HG03571 (cell line): ENCODE results near the gene ENG.

Experiments
- ATAC-seq: cut with Tn5 transposase; IDR thresholded peaks from one replicate; pipeline ENCODE4 v1.9.1; 2021; ENCODE audit not compliant: unreplicated experiment

The ENG gene

GRCh38 chr9:127866535-127866934 is 12.1 kb upstream of the ENG start:
- ATAC-seq: no peak

DNA sequence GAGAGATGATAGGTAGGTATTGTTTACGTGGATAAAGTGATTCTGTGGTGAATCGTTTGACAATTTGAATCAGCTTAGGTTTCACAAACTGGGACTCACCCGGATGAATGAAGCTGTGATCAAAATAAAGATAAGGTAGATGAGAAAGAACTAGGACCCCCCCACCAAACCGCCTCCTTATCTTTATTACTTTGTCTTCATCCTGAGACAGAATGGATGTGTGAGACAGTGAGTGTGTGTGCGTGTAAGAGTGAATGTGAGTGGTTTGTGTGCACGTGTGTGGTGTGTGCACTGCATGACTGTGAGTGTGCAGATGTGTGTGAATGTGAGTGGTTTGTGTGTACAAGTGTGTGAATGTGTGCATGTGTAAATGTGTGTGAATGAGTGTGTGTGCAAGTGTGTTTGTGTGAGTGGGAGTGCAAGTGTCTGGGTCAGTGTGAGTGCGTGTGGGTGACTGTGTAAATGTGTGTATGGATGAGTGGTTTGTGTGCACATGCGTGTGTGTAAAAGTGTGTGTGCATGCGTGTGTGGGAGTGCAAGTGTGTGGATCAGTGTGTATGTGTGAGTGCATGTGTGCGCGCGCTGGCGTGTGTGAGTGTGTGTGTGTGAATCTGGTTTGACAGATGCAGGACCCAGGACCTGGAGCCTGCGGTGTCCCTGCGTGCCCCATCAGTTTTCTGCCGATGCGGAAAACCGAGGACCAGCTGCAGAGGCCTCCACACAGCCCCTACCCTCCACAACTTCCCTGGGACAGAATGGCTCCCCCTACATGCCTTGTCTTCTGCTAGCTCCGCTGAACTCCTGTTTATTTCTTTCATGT is 11.4 kb upstream of the ENG start:
- ATAC-seq: no peak

- ATAC-seq: no peak
Measured at GRCh38 chr9:127863191-127863621, 8.7 kb upstream of the ENG start.

GRCh38 chr9:127862075-127863011 is 7.9 kb upstream of the ENG start:
- no peak for ATAC-seq

GRCh38 chr9:127860779-127861178 is 6.3 kb upstream of the ENG start:
- ATAC-seq: no peak

DNA sequence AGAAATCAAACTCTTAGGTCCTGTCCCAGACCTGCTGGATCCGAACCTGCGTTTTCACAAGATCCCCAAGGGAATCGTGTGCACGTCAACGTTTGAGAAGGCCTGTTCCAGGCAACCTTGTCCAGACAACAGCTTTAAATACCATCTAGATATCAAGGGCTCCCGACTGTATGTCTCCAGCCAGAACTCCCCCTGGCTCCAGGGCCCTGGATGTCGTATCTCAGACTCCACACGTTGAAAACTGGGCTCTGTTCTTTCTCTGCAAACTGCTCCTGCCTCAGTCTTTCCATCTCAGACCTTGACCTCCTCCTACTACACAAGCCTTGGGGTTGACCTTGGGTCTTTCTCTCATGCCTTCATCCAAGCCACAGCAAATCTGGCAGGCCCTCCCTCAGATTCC is 5.8 kb upstream of the ENG start:
- no peak for ATAC-seq

- no peak for ATAC-seq
Measured at GRCh38 chr9:127858041-127858512, 3.6 kb upstream of the ENG start.

- ATAC-seq: no peak
Measured at GRCh38 chr9:127857278-127857677, 2.8 kb upstream of the ENG start.

DNA sequence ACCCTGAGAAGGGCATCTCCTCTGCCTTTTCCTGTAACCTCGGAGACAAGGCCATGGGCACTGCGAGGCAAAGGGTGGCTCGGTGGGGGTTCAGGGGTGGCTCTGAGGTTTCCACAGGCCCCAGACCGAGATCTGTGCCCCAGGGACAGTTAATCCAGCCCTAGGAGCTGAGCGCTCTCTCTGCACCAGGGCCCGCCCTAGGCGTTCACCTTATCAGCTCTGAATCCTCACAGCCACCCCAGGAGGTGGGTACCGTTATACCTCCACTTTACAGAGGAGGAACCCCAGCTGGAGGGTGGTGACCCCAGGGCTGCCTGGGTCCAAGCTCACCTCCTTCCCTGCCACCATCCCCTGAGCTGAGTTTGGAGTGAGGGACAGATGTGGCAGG is 2.3 kb upstream of the ENG start:
- ATAC-seq: no peak

- ATAC-seq: no peak
Measured at GRCh38 chr9:127856094-127856728, 1.8 kb upstream of the ENG start.

- no peak for ATAC-seq
Measured at GRCh38 chr9:127855522-127855921, 1.1 kb upstream of the ENG start.

DNA sequence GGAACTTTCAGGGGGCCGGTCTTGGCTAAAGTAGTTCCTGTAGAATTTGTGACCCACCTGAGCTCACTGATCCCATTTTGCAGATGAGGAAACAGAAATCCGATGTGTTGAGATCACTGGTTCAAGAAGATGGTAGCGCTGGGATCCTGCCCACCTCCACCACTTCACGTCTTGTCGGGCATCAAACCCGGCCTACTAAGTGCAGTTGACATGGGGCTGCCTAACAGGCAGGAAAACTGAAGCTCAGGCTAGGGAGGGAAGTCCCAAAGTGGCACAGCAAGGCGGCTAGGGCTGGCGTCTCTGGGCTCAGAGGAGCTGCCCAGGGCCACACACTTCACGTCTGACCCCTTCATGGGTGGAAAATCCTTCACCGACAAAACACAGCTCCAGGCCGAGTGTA is 502 bp upstream of the ENG start:
- ATAC-seq: no peak

GRCh38 chr9:127853312-127854183 is 910 bp downstream of the ENG start:
- no peak for ATAC-seq

DNA sequence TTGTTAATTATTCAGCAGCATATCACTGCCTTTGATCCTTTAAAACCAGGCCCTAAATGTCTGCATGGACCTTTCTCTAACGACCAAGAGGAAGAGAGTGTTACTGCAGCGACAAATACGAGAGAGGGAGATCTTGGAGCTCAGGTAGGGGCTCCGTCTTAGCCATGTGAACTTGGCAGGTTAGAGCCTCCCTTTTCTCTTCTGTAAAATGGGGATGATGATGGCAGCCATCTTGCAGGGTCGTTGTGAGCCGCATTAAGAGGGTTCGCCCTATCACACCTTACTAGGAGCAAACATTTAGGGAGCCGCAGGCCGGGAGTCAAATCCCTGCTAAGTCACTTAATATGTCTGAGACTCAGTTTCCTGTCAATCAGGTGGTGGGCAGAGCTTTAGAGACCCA is 1.6 kb downstream of the ENG start:
- ATAC-seq: no peak

DNA sequence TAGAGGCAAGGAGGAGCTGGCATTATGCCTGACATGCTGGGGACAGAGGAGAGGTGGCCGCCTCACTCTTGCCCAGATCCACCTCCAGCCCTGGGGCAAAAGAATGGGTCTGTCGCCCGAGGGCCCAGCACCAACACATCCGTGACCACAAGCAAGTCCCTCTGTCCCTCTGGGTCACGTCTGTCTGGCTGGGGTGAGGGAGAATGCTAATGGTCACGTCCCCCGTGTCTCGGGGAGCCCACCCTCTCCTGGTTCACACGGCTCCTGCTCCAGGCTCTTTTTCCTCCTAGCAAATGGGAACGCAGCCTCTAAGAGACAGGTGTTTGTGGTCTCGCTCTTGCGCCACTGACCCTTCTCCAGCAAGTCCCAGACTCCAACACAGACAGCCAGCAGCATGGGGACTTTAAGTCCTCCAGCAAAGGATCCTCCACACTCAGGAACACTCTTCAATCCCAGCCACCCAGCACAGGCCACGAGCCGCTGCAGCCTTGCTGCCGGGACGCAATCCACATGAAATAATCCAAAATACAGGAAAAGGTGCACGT is 4.1 kb downstream of the ENG start:
- ATAC-seq: no peak

DNA sequence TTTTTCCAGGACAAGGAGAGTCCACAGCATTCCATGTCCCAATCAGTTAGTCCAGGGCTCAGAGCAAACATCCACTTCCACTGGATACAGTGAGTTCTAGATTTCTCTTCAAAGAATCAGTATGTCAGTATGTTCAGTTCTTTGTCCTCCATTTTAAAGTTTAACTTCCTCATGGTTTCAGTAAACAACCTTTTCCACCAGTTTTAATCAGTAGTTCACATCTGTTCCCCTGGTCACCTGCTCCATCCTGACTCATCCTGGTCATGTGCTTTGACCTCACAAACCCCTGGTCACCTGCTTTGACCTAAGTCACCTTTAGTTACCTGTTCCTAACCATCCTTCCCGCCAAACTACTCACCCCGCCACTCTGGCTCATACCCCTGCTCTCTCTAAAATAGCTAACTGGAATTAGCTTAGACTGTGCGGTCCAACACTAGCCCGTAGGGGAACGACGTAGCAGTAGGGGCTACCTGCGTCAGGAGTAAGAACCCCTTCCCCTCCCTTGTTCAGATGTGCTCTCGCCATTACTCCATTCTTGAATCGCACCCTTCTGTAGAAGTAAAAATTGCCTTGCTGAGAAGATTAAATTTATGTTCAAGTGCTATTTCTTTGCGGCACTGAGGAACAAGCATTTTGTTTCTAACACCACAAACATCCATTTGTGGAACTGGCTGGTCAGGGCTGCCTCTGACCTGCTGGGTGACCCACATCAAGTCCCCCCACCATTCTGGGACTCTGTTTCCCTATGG is 5.5 kb downstream of the ENG start:
- ATAC-seq: no peak

GRCh38 chr9:127847833-127848755 is 6.4 kb downstream of the ENG start:
- ATAC-seq: no peak

DNA sequence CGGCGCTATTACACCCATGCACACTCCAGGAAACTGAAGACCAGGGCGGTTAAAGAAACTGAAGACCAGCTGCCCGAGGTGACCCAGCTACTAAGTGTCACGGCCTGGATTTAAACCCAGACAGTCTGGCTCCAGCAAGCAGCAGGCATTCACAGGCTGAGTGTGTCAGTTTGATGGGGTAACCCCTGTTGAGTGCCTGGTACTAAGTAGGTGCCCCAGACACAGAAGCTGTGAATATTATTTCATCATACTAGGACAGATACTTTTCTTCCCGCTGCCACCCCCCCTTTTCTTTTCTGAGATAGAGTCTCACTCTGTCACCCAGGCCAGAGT is 7.3 kb downstream of the ENG start:
- no peak for ATAC-seq
